Thyroid gland (tissue), 4 donors: Measurements from ENCODE around the gene SPATS1.
"Not testable (repeated sequence)": the region's sequence is repeated elsewhere in the genome, so short reads cannot be mapped to it uniquely, and the experiment has no call there.

Experiments
- CTCF ChIP-seq, 6 experiments: fragments of 200-600 bp in 3 of 6; fragments of 450-650 bp in 3 of 6; sonication (generic) in 3 of 6; IDR thresholded peaks; one replicate each; pipeline ENCODE4 v1.5.1; 2016 to 2019; ENCODE audit warnings: antibody characterized with exemption in 6 of 6, mild to moderate bottlenecking in 2 of 6, inconsistent platforms in 1 of 6, moderate library complexity in 1 of 6
- POLR2A ChIP-seq, 2 donors: fragments of 450-650 bp; IDR thresholded peaks; one replicate each; pipeline ENCODE4 v1.6.1; 2017; ENCODE audit warnings: antibody characterized with exemption in 2 of 2, mild to moderate bottlenecking in 2 of 2, moderate library complexity in 1 of 2

GRCh38 chr6:44328203-44328602, 14.2 kb upstream of the SPATS1 start:
- TF ChIP-seq CTCF, POLR2A (IDR thresholded peaks at IDR 0.05): not testable (repeated sequence)
